HepG2 (cell line): Measurements from ENCODE around the gene SH2D3A. TPM values are rescaled to one million over a fixed set of nuclear protein-coding genes. Genes with fewer than 3 reads are reported as not detected.

ENCODE experiments used
- AHR ChIP-seq: IDR thresholded peaks from 2 replicates; pipeline ENCODE4 v1.6.1; 2018; ENCODE audit warnings: missing genetic modification reagents, missing compliant biosample characterization
- ATF6 ChIP-seq: sonication (generic); formaldehyde crosslinking; conservative IDR thresholded peaks from 2 replicates; pipeline ENCODE4 v1.4.0; 2020; ENCODE audit warnings: missing genetic modification reagents
- BRD4 ChIP-seq: sonication (generic); formaldehyde crosslinking; IDR thresholded peaks from 2 replicates; pipeline ENCODE4 v1.4.0; 2020; ENCODE audit warnings: missing genetic modification reagents
- CCDC6 ChIP-seq: sonication (generic); formaldehyde crosslinking; IDR thresholded peaks from 2 replicates; pipeline ENCODE4 v1.8.1; 2022; ENCODE audit warnings: mild to moderate bottlenecking, missing genetic modification reagents, moderate library complexity
- CENPT ChIP-seq: sonication (generic); formaldehyde crosslinking; IDR thresholded peaks from 2 replicates; pipeline ENCODE4 v1.8.0; 2022; ENCODE audit warnings: low read depth, mild to moderate bottlenecking, moderate library complexity, missing genetic modification reagents
- ETV6 ChIP-seq: sonication (generic); formaldehyde crosslinking; conservative IDR thresholded peaks from 2 replicates; pipeline ENCODE4 v1.4.0; 2020; ENCODE audit warnings: missing genetic modification reagents
- KLF6 ChIP-seq: IDR thresholded peaks from 2 replicates; pipeline ENCODE4 v1.8.0; 2016; ENCODE audit warnings: missing biosample characterization, missing genetic modification reagents
- MLX ChIP-seq: IDR thresholded peaks from 2 replicates; pipeline ENCODE4 v1.6.1; 2016
- NFRKB ChIP-seq: fragments of 450-650 bp; IDR thresholded peaks from 2 replicates; pipeline ENCODE4 v1.6.1; 2017
- NFYB ChIP-seq: sonication (generic); formaldehyde crosslinking; IDR thresholded peaks from 2 replicates; pipeline ENCODE4 v1.4.0; 2020; ENCODE audit warnings: missing genetic modification reagents
- POLR2G ChIP-seq: fragments of 200-400 bp; formaldehyde crosslinking; IDR thresholded peaks from 2 replicates; pipeline ENCODE4 v1.6.1; 2018; ENCODE audit warnings: mild to moderate bottlenecking, low read depth, low read length, moderate library complexity
- RFX5 ChIP-seq: IDR thresholded peaks from 2 replicates; pipeline ENCODE4 v1.6.1; 2011; ENCODE audit warnings: low read depth, low read length, improper control_type of control experiment
- RFXAP ChIP-seq: sonication (generic); formaldehyde crosslinking; IDR thresholded peaks from 2 replicates; pipeline ENCODE4 v1.4.0; 2020; ENCODE audit warnings: missing genetic modification reagents, borderline replicate concordance
- SMAD1 ChIP-seq: sonication (generic); formaldehyde crosslinking; IDR thresholded peaks from 2 replicates; pipeline ENCODE4 v1.4.0; 2020; ENCODE audit warnings: missing genetic modification reagents, low read depth, mild to moderate bottlenecking, borderline replicate concordance
- TEAD3 ChIP-seq: optimal IDR thresholded peaks from 2 replicates; pipeline ENCODE3; 2016; ENCODE audit warnings: borderline replicate concordance
- TRIM22 ChIP-seq: fragments of 450-650 bp; IDR thresholded peaks from 2 replicates; pipeline ENCODE4 v1.6.1; 2017
- TRIM24 ChIP-seq: sonication (generic); formaldehyde crosslinking; IDR thresholded peaks from 2 replicates; pipeline ENCODE4 v1.8.0; 2022; ENCODE audit warnings: mild to moderate bottlenecking, missing genetic modification reagents
- YY1 ChIP-seq: IDR thresholded peaks from 2 replicates; pipeline ENCODE4 v1.6.1; 2011; ENCODE audit warnings: low read length, low read depth, moderate library complexity, mild to moderate bottlenecking; ENCODE audit not compliant: insufficient read depth, insufficient replicate concordance
- ZIK1 ChIP-seq: sonication (generic); formaldehyde crosslinking; IDR thresholded peaks from 2 replicates; pipeline ENCODE4 v1.5.0; 2020; ENCODE audit warnings: mild to moderate bottlenecking, low read depth, missing genetic modification reagents, borderline replicate concordance
- ZNF766 ChIP-seq: sonication (generic); formaldehyde crosslinking; IDR thresholded peaks from 2 replicates; pipeline ENCODE4 v1.5.0; 2020; ENCODE audit warnings: missing genetic modification reagents, borderline replicate concordance
- ZNF772 ChIP-seq: sonication (generic); formaldehyde crosslinking; IDR thresholded peaks from 2 replicates; pipeline ENCODE4 v1.5.0; 2020; ENCODE audit warnings: mild to moderate bottlenecking, missing genetic modification reagents
- ZNF777 ChIP-seq: sonication (generic); formaldehyde crosslinking; IDR thresholded peaks from 2 replicates; pipeline ENCODE4 v1.4.0; 2020; ENCODE audit warnings: missing genetic modification reagents
- ZNF841 ChIP-seq: sonication (generic); formaldehyde crosslinking; IDR thresholded peaks from 2 replicates; pipeline ENCODE4 v1.8.1; 2023; ENCODE audit warnings: missing genetic modification reagents, borderline replicate concordance
- polyA plus RNA-seq, 8 experiments: library from polyadenylated mRNA; depleted of rRNA in 3 of 8; stranded (reverse) in 7 of 8; unstranded in 1 of 8; fragments of >200 nt; fragmentation: Illumina TruSeq in 4 of 8; extraction: Trizol in 4 of 8; gene quantifications; 2 replicates each; pipeline versions ENCODE4 v1.2.1 to v1.2.3, GENCODE V29; 2011 to 2016; ENCODE audit warnings: low read depth in 4 of 8, missing spikeins in 1 of 8, mixed read lengths in 1 of 8; ENCODE audit not compliant: insufficient read depth in 1 of 8
- total RNA-seq, 5 experiments: library from RNA; depleted of rRNA; stranded (reverse); fragments of >200 nt; fragmentation: Illumina TruSeq; extraction: Trizol; gene quantifications; 2 replicates each; pipeline ENCODE4 v1.2.3, GENCODE V29; 2016; ENCODE audit warnings: low read depth in 1 of 5
- TF ChIP-seq, protein P1 (sequence below): sonication (generic); formaldehyde crosslinking; IDR thresholded peaks from 2 replicates; pipeline ENCODE4 v1.8.0; 2023; ENCODE audit warnings: mild to moderate bottlenecking, missing genetic modification reagents
- TF ChIP-seq, protein P2 (sequence below): sonication (generic); IDR thresholded peaks from 2 replicates; pipeline ENCODE4 v1.6.1; 2016; ENCODE audit warnings: low read depth, borderline replicate concordance
- TF ChIP-seq, protein P3 (sequence below): sonication (generic); formaldehyde crosslinking; IDR thresholded peaks from 2 replicates; pipeline ENCODE4 v1.8.1; 2023; ENCODE audit warnings: mild to moderate bottlenecking, missing genetic modification reagents

SH2D3A gene
- total and polyA plus RNA-seq, 2 of the 13 experiments (the other 11 are each of a cell fraction or from before 2014, with no cell fraction given), result 1.0 to 2.2 TPM

- TF ChIP-seq MLX (no peak), KLF6 (no peak), ZNF766 (CRISPR knock-in tag) (no peak), ZNF841 (CRISPR knock-in tag) (no peak), ATF6 (CRISPR knock-in tag) (no peak), TEAD3 (CRISPR knock-in tag) (no peak), RFX5 (no peak), ZNF777 (CRISPR knock-in tag) (no peak), ZIK1 (no peak), TRIM22 (no peak), NFYB (CRISPR knock-in tag) (no peak), YY1 (no peak), CENPT (CRISPR knock-in tag) (no peak), NFRKB (no peak), BRD4 (CRISPR knock-in tag) (no peak), AHR (CRISPR knock-in tag) (0 out of 2 replicates have a peak, but pooled peaks have one; percentile 5), TRIM24 (CRISPR knock-in tag) (0 out of 2 replicates have a peak, but pooled peaks have one; percentile 4), CCDC6 (CRISPR knock-in tag) (no peak), ETV6 (CRISPR knock-in tag) (no peak), POLR2G (peak; percentile 70), RFXAP (CRISPR knock-in tag) (no peak), ZNF772 (CRISPR knock-in tag) (no peak), SMAD1 (CRISPR knock-in tag) (no peak)
- TF ChIP-seq, protein P1, sequence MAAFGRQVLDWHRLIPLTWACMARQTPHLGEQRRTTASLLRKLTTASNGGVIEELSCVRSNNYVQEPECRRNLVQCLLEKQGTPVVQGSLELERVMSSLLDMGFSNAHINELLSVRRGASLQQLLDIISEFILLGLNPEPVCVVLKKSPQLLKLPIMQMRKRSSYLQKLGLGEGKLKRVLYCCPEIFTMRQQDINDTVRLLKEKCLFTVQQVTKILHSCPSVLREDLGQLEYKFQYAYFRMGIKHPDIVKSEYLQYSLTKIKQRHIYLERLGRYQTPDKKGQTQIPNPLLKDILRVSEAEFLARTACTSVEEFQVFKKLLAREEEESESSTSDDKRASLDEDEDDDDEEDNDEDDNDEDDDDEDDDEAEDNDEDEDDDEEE (CRISPR knock-in tag), result no peak
- TF ChIP-seq, protein P2, sequence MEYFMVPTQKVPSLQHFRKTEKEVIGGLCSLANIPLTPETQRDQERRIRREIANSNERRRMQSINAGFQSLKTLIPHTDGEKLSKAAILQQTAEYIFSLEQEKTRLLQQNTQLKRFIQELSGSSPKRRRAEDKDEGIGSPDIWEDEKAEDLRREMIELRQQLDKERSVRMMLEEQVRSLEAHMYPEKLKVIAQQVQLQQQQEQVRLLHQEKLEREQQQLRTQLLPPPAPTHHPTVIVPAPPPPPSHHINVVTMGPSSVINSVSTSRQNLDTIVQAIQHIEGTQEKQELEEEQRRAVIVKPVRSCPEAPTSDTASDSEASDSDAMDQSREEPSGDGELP, result no peak
- TF ChIP-seq, protein P3, sequence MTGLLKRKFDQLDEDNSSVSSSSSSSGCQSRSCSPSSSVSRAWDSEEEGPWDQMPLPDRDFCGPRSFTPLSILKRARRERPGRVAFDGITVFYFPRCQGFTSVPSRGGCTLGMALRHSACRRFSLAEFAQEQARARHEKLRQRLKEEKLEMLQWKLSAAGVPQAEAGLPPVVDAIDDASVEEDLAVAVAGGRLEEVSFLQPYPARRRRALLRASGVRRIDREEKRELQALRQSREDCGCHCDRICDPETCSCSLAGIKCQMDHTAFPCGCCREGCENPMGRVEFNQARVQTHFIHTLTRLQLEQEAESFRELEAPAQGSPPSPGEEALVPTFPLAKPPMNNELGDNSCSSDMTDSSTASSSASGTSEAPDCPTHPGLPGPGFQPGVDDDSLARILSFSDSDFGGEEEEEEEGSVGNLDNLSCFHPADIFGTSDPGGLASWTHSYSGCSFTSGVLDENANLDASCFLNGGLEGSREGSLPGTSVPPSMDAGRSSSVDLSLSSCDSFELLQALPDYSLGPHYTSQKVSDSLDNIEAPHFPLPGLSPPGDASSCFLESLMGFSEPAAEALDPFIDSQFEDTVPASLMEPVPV (CRISPR knock-in tag), result no peak
Observed at GRCh38 chr19:6719540-6719861, 47.7 kb downstream of the SH2D3A start (continued).
